HG02840 (cell line): ENCODE data around the gene ASMT.
A peak's percentile ranks its signal among the peaks of the same experiment; 100 is the strongest.
"Not testable (repeated sequence)": the region's sequence is repeated elsewhere in the genome, so short reads cannot be mapped to it uniquely, and the experiment has no call there.

Experiments
- ATAC-seq: cut with Tn5 transposase; IDR thresholded peaks from one replicate; pipeline ENCODE4 v1.9.1; 2021; ENCODE audit warnings: mild to moderate bottlenecking, moderate library complexity, moderate number of reproducible peaks; ENCODE audit not compliant: unreplicated experiment, low FRiP score

The ASMT gene

DNA sequence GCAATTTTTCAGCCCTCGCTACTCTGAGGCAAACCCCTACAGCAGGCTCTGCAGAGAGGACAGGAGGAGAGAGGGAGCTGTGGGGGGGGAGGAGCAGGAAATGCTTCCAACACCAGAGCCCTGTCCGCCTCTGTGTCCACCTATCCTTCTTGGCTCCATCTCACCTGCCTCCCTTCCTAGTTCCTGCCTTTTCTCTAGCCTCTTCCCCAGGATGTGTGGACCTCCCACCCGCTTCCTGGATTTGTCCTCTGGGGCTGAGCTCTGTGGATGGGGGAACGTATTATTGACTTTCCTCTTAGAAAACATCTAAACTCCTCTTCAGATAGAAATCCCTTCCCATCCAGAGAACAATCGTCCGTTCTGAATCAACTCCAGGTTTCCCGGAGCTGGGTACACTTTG lies 14.4 kb downstream of the ASMT start:
- ATAC-seq, result no peak

GRCh38 chrX:1646009-1646408 lies 31.1 kb downstream of the ASMT start:
- ATAC-seq, result no peak

DNA sequence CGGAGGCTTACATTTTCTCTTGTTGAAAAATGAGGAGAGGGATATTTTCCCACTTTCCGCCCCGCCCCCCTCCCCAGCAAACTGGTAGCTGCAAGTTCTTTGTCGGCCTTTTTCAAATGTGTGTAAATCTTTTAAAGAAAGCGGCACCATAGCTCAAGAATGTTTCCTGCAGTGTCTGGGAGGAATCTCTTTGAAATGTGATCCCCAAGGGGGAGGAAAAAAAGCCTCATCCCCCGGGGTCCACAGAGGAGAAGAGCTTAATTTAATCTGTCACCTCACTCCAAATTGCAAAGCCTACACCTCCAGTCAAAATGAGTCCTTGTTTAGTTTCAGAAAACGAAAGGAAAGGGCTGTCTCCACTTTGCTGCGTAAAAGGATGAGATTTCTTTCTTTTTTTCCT lies 34.8 kb downstream of the ASMT start:
- ATAC-seq, result no peak

- not testable (repeated sequence) for ATAC-seq
Measured at GRCh38 chrX:1652011-1652811, 37.4 kb downstream of the ASMT start.

- no peak for ATAC-seq
Measured at GRCh38 chrX:1656379-1656778, 41.5 kb downstream of the ASMT start.

DNA sequence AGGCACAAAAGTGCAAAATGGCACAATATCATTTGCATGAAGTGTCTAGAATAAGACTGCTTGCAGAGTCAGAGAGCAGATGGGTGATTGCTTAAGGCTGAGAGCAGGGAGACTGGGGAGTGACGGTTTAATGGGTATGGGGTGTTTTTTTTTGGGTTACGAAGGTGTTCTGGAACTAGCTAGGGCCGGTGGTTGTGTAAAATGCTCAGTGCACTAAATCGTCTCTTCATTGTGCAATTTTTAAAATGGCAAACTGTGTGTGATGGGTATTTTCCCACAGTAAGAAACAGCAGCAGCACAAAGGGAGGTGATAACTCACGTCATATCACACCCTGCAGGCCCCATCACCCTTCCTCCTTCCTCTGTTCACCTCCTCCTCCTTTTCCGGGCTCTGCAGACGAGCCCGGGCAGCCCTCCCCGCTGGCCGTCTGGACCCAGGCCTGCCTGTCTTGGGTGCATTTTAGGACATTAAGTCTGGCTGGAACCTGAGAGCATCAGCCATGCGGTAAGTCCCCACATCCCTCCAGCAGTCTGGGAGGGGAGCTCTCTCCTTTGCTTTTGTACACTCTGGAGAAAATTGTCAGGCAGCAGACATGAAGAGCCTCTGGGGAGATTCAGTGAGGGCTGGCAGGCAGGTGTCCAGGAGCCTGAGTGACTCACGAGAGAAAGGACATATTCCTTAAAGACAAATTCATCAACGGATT lies 42.7 kb downstream of the ASMT start:
- ATAC-seq, result peak; percentile 34

DNA sequence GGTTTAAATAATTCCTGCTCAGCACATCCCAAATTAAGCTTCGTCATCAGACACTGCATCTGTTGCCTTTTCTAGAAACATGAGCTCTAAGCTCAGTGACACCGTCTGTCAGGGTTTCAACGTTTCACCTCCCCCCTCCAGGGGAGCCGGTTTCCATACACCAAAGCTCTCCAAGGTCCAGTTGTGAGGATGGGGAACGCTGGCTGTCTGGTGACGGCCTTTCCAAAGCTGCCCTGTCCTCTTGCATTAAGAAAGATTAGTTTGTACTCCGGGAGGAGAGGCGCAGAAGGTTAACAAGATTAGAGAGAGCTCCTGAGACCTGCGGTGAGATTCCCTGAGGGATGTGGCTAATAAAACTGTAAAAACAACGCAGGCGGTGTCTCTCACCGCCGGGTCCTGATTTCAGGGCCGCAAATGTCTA lies 43.2 kb downstream of the ASMT start:
- ATAC-seq, result no peak

- ATAC-seq, result no peak
Measured at GRCh38 chrX:1659664-1660461, 45.0 kb downstream of the ASMT start.

DNA sequence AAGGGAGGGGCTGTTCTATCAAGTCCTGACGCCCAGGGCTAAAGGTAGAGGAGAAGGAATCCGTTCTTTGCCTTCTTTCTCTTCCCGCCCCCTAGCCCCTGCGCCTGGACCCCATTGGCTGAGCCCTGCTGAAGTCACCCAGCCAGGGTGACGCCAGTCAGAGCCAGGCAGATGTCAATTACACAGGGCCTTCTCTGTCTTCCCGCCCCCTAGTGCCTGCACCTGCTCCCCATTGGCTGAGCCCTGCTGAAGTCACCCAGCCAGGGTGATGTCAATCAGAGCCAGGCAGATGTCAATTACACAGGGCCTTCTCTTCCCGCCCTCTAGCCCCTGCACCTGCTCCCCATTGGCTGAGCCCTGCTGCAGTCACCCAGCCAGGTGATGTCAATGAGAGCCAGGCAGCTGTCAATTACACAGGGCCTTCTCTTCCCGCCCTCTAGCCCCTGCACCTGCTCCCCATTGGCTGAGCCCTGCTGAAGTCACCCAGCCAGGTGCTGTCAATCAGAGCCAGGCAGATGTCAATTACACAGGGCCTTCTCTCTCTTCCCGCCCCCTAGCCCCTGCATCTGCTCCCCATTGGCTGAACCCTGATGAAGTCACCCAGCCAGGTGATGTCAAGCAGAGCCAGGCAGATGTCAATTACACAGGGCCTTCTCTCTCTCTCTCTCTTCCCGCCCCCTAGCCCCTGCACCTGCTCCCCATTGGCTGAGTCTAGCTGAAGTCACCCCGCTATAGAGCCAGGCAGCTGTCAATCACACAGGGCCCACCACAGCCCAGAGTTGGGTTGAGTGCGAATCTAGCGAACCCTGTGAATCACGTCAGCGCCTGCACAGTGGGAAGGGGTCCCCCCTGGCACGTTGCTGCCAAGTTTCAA lies 46.4 kb downstream of the ASMT start:
- ATAC-seq, result peak; percentile 86

GRCh38 chrX:1661922-1662221 lies 47.0 kb downstream of the ASMT start:
- peak; percentile 17 for ATAC-seq

GRCh38 chrX:1667566-1667965 lies 52.7 kb downstream of the ASMT start:
- no peak for ATAC-seq

- no peak for ATAC-seq
Measured at GRCh38 chrX:1673337-1673736, 58.5 kb downstream of the ASMT start.

DNA sequence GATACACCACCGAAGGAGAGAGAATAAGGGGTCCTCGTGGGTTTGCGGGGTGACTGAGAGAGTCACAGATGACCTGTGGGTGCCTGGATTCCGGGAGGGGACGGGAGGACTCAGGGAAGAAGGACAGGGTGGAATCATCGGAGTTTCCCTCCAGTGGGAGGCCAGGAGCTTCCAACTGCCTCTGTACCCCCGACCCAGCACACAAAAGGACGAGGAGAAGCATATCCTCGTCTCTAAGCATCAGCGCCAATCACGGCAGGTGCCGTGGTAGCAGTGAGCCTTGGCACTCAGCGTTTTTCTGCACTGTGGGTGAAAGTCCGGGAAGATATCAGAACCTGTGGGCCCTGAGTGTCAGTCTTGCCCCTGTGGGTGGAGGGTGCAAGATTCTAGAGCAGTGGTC lies 62.0 kb downstream of the ASMT start:
- ATAC-seq, result no peak

DNA sequence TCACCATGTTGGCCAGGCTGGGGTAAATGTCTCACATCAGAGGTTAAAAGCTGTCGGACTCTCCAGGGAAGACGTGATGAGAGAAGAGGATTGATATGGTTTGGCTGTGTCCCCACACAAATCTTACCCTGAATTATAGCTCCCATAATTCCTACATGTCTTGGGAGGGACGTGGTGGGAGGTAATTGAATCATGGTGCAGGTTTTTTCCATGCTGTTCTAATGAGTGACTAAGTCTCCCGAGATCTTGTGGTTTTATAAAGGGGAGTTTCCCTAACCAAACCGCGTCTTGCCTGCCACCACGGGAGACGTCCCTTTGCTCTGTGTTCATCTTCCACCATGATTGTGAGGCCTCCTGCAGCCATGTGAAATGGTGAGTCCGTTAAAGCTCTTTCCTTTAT lies 64.4 kb downstream of the ASMT start:
- no peak for ATAC-seq

GRCh38 chrX:1681439-1681838 lies 66.6 kb downstream of the ASMT start:
- ATAC-seq, result no peak

- not testable (repeated sequence) for ATAC-seq
Measured at GRCh38 chrX:1681856-1682255, 67.0 kb downstream of the ASMT start.

DNA sequence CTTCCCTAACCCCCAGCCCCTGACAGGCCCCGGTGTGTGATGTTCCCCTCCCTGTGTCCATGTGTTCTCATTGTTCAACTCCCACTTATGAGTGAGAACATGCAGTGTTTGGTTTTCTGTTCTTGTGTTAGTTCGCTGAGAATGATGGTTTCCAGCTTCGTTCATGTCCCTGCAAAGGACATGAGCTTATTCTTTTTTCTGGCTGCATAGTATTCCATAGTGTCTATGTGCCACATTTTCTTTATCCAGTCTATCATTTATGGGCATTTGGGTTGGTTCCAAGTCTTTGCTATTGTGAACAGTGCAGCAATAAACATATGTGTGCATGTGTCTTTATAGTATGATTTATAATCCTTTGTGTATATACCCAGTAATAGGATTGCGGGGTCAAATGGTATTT lies 67.6 kb downstream of the ASMT start:
- ATAC-seq, result not testable (repeated sequence)

GRCh38 chrX:1684883-1685282 lies 70.0 kb downstream of the ASMT start:
- ATAC-seq, result not testable (repeated sequence)

DNA sequence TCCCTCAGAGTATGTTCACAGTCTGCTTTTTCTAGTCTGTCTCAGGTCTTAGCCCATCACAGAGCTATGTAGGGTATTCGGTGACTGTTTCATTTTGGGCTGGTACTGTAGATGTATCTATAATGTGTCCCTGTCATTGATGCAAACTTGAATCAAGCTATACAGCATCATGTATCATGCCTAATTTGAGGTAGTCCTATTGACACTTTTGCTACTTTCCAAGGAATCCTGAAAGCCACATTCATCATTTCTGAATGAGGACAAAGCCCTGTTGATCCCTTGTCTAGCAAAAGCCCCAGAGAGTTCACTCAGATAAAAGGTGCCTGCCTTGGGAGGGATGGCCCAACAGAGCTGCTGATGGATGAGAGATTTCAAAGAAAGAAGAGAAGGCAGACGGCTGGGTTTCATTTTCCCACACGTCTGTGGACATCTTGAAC lies 70.6 kb downstream of the ASMT start:
- not testable (repeated sequence) for ATAC-seq

- no peak for ATAC-seq
Measured at GRCh38 chrX:1686642-1687041, 71.8 kb downstream of the ASMT start.
